Measurements from ENCODE around the gene CDH11. TPM values are rescaled to one million over a fixed set of nuclear protein-coding genes. Genes with fewer than 3 reads are reported as not detected.
A peak's percentile ranks its signal among the peaks of the same experiment; 100 is the strongest.

The CDH11 gene
- total and polyA plus RNA-seq, 5 experiments from 2014 or later: not detected

DNA sequence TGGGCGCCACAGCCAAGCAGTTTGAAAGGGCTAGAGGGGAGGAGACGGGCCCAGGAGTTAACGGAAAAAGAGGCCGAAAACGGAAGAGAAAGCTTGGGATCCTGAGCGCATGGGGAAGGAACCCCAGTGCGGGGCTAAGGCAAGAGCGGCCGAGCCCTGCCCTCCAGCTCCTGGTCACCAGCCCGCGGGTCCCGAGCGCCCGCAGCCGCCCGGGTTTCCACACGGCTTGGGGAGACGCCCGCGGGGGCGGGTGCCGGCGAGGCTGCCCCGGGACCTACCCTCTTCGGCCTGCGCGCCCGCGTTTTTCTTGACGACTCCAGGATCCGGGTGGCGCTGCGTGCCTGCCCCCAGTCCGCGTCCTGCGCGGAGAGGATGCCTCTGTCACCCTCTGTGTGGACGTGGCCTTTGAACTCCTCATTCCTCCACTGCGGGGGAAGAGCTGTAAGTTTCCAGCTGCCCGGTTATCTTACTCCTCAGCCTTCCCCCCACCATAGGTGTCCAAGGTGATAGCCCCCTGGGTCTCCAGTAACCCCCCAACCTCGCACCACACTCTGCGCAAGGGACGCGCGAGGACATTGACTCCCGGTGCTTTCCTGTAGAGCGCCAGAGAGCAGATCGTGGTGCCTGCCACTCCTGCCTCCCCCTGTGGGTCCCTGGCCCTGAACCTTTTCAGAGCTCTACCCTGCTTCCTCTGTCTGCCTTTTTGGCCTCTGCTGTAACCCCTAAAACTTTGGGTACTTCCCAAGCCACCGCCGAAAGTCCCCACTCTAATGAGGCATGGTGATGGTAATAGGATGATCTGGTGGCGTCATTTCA is 1.7 kb upstream of the CDH11 start:
- H3K9me3 Mint-ChIP-seq: peaks cover 0 to 14% (median 0%) of the 10 kb centered on the region in 9 donors
- DNase-seq (no peak), ATAC-seq (no peak)
- POLR2A ChIA-PET: no interaction called here
- peaks cover 0 to 2% (median 0%) of the 10 kb centered on the region in 4 donors for H3K4me1 Mint-ChIP-seq
- H3K4me3 Mint-ChIP-seq: no peak overlapping the region
- H3K27me3 Mint-ChIP-seq: peaks cover 14 to 39% (median 32%) of the 10 kb centered on the region in 5 donors
- H3K27ac Mint-ChIP-seq: peak overlapping the region in 1 of 10 donors; percentile 59
- peaks cover 0 to 8% (median 0%) of the 10 kb centered on the region in 3 donors for H3K36me3 Mint-ChIP-seq

- Mint-ChIP-seq H3K4me1 (peaks cover 0 to 4% (median 0%) of the 10 kb centered on the region in 4 donors), H3K36me3 (peaks cover 0 to 8% (median 0%) of the 10 kb centered on the region in 3 donors), H3K9me3 (peaks cover 0 to 14% (median 0%) of the 10 kb centered on the region in 9 donors), H3K4me3 (no peak overlapping the region), H3K27ac (peak overlapping the region in 1 of 10 donors; percentile 59), H3K27me3 (peaks cover 14 to 47% (median 35%) of the 10 kb centered on the region in 5 donors)
- DNase-seq (no peak), ATAC-seq (no peak)
- POLR2A ChIA-PET: no interaction called here
Measured at GRCh38 chr16:65122724-65123395, 997 bp upstream of the CDH11 start.

GRCh38 chr16:65120831-65121721 is 787 bp downstream of the CDH11 start:
- Mint-ChIP-seq H3K4me1 (peaks cover 0 to 4% (median 0%) of the 10 kb centered on the region in 4 donors), H3K36me3 (peaks cover 0 to 8% (median 0%) of the 10 kb centered on the region in 3 donors), H3K4me3 (no peak overlapping the region), H3K27me3 (peaks cover 14 to 51% (median 35%) of the 10 kb centered on the region in 5 donors), H3K9me3 (peaks cover 0 to 15% (median 0%) of the 10 kb centered on the region in 9 donors), H3K27ac (no peak overlapping the region)
- POLR2A ChIA-PET: no interaction called here
- ATAC-seq (no peak), DNase-seq (no peak)

DNA sequence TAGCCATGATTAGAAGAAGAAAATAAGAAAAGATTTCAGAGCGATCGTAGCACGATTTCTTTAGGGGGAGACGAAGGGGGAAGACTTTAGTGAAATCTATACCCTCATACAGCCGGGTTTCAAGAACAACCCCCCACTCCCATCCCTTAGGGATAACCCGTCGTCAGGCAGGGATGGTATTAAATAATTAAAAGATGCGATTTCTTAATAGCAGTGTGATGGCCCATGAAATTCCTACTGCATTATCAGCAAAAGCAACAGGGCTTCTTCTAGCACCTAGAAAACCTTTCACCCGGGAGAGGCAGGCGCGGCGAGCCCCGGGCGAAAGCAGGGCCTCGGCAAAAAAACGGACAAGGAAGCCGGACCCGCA is 1.4 kb downstream of the CDH11 start:
- Mint-ChIP-seq H3K4me3 (no peak overlapping the region), H3K27ac (no peak overlapping the region), H3K27me3 (peaks cover 14 to 51% (median 35%) of the 10 kb centered on the region in 5 donors), H3K9me3 (peaks cover 0 to 15% (median 0%) of the 10 kb centered on the region in 9 donors), H3K36me3 (peaks cover 0 to 8% (median 0%) of the 10 kb centered on the region in 3 donors), H3K4me1 (peaks cover 0 to 4% (median 0%) of the 10 kb centered on the region in 4 donors)
- DNase-seq (no peak), ATAC-seq (no peak)
- POLR2A ChIA-PET: no interaction called here

- H3K27me3 Mint-ChIP-seq: peaks cover 14 to 51% (median 35%) of the 10 kb centered on the region in 5 donors
- peaks cover 0 to 4% (median 0%) of the 10 kb centered on the region in 4 donors for H3K4me1 Mint-ChIP-seq
- H3K27ac Mint-ChIP-seq: no peak overlapping the region
- ATAC-seq (no peak), DNase-seq (no peak)
- POLR2A ChIA-PET: no interaction called here
- peaks cover 0 to 8% (median 0%) of the 10 kb centered on the region in 3 donors for H3K36me3 Mint-ChIP-seq
- H3K9me3 Mint-ChIP-seq: peaks cover 0 to 15% (median 0%) of the 10 kb centered on the region in 9 donors
- H3K4me3 Mint-ChIP-seq: no peak overlapping the region
Measured at GRCh38 chr16:65119901-65120401, 1.9 kb downstream of the CDH11 start.

GRCh38 chr16:65119435-65119834 is 2.4 kb downstream of the CDH11 start:
- no peak overlapping the region for H3K27ac Mint-ChIP-seq
- H3K4me3 Mint-ChIP-seq: no peak overlapping the region
- DNase-seq (no peak), ATAC-seq (no peak)
- H3K27me3 Mint-ChIP-seq: peaks cover 13 to 48% (median 33%) of the 10 kb centered on the region in 5 donors
- H3K4me1 Mint-ChIP-seq: peaks cover 0 to 4% (median 0%) of the 10 kb centered on the region in 4 donors
- H3K9me3 Mint-ChIP-seq: peaks cover 0 to 12% (median 0%) of the 10 kb centered on the region in 9 donors
- POLR2A ChIA-PET: no interaction called here
- peaks cover 0 to 6% (median 0%) of the 10 kb centered on the region in 3 donors for H3K36me3 Mint-ChIP-seq

DNA sequence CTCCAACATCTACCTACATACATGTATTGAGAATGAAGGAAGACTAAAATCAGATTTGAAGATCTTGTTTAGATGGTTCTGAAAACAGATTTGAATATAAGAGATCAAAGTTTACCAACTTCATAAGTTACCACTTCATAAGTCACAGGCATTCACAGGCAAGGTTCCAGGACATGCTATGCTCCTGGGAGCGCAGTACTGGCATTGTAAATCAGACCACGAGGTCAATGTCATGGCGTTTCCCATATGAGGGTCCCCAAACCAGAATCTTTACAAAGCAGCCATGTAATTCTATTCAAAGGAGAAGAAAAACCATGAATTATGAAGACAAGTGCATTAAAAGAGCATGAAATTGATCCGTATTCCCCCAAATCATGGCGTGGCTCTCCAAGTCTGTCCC is 3.0 kb downstream of the CDH11 start:
- Mint-ChIP-seq H3K4me3 (no peak overlapping the region), H3K36me3 (no peaks in the 10 kb centered on the region), H3K27ac (no peak overlapping the region), H3K27me3 (peaks cover 8 to 42% (median 27%) of the 10 kb centered on the region in 5 donors), H3K9me3 (peaks cover 0 to 11% (median 0%) of the 10 kb centered on the region in 9 donors), H3K4me1 (peaks cover 0 to 2% (median 0%) of the 10 kb centered on the region in 4 donors)
- DNase-seq (no peak), ATAC-seq (no peak)
- POLR2A ChIA-PET: no interaction called here

DNA sequence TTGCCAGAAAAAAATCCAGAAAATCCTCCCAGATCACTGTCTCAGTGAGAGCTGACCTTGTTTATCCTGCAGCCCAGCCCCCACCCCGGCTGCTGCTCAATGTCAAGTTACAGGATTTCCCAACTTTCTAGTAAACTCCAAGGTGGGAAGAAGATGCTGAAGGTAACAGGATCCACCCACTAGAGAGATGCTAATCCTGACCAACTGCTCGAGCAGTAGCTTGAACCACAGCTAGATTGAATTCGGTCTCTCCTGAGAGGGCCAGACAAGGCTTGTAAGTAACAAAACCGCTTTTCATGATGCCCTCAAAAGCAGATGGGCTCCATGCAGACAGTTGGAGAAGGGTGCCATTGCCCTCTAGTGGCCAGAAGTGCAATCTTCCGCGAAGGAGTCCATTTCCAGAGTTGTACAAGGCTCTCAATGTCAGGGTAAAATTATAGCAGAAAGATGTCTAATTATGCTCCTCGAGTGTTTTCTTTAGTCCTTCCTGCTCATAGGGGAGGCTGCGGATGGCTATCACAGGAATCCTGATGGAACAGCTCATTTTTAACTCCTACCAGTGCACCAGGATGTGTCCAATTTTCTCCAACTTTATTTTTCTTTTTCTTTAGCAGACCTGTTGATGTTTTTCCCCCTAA is 3.9 kb downstream of the CDH11 start:
- Mint-ChIP-seq H3K27me3 (peaks cover 10 to 33% (median 20%) of the 10 kb centered on the region in 5 donors), H3K4me1 (peaks cover 0 to 2% (median 0%) of the 10 kb centered on the region in 4 donors), H3K4me3 (no peak overlapping the region), H3K27ac (no peak overlapping the region), H3K9me3 (peaks cover 0 to 9% (median 0%) of the 10 kb centered on the region in 9 donors), H3K36me3 (no peaks in the 10 kb centered on the region)
- DNase-seq (peak in 3 of 10 donors; percentile 4 to 17 (median 4)), ATAC-seq (no peak)
- POLR2A ChIA-PET: no interaction called here

DNA sequence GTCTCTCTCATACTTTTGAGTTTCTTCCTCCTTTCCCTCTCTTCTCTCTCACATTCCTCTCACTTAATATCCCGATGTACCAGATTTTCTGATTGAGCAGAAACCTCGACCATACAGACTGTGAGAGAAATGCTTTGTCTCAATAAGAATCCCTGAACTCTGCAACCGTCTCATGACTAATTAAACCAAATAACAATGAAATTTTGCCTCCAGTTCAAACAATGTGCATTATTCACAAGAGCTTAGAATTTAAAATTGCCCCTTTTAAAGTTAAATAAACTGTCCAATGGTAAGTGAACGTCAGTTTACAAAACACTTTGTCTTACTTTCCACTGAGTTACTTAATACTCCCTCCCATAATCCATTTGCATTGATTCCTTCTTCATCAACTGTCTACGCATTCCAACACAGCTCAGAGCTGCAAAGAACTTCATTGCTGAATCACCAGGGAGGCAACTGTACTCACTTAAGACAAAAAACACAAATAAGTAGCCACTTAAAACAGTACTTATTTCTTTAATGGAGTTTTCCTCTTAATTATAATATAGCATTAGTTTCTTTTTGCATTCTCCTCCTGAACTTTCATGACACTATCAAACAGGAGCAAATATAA is 4.9 kb downstream of the CDH11 start:
- Mint-ChIP-seq H3K4me1 (peaks cover 0 to 2% (median 0%) of the 10 kb centered on the region in 4 donors), H3K27me3 (peaks cover 8 to 28% (median 18%) of the 10 kb centered on the region in 5 donors), H3K36me3 (peaks cover 0 to 5% (median 0%) of the 10 kb centered on the region in 3 donors), H3K9me3 (peaks cover 0 to 9% (median 0%) of the 10 kb centered on the region in 9 donors), H3K4me3 (no peak overlapping the region), H3K27ac (no peak overlapping the region)
- ATAC-seq (no peak), DNase-seq (no peak)
- POLR2A ChIA-PET: no interaction called here

DNA sequence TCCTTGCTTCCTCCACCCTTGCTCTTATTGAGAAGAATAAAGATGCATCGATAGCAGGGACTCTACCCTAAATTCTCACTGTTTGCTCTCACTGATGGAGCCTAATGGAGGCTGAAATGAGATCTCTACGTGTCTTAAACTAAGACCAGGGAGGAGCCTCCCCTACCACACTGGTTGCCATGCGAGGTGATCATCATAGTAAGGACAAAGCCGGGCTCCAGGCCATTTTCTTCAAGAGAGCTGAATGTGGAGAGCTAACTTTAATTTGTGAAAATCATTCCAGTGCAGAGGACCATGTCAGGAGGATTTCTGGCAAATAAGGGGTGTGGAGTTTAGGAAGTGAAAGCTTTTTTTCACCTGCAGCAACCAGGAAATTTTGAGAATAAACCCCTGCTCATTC is 5.6 kb downstream of the CDH11 start:
- Mint-ChIP-seq H3K4me3 (no peak overlapping the region), H3K4me1 (peaks cover 0 to 2% (median 0%) of the 10 kb centered on the region in 4 donors), H3K36me3 (peaks cover 0 to 5% (median 0%) of the 10 kb centered on the region in 3 donors), H3K27me3 (peaks cover 10 to 28% (median 14%) of the 10 kb centered on the region in 5 donors), H3K27ac (no peak overlapping the region), H3K9me3 (peaks cover 0 to 12% (median 0%) of the 10 kb centered on the region in 9 donors)
- POLR2A ChIA-PET: no interaction called here
- no peak for DNase-seq
- ATAC-seq: no peak

GRCh38 chr16:65114527-65114926 is 7.3 kb downstream of the CDH11 start:
- POLR2A ChIA-PET: no interaction called here
- H3K4me3 Mint-ChIP-seq: no peak overlapping the region

More at GRCh38 chr16:65114527-65114926, 7.3 kb downstream of the CDH11 start:
- Mint-ChIP-seq H3K9me3 (peaks cover 0 to 11% (median 0%) of the 10 kb centered on the region in 9 donors), H3K4me1 (peaks cover 0 to 2% (median 0%) of the 10 kb centered on the region in 4 donors), H3K27me3 (peaks cover 3 to 17% (median 8%) of the 10 kb centered on the region in 5 donors), H3K27ac (no peak overlapping the region), H3K36me3 (peaks cover 0 to 5% (median 0%) of the 10 kb centered on the region in 3 donors)
- no peak for DNase-seq
- ATAC-seq: no peak

Data from naive thymus-derived CD8-positive, alpha-beta T cell (primary cell).